ENCODE measurements around the gene MRM2. TPM values are rescaled to one million over a fixed set of nuclear protein-coding genes. Genes with fewer than 3 reads are reported as not detected.

Gene MRM2
- polyA plus RNA-seq, 1 donor from 2014 or later: 21.4 TPM

DNA sequence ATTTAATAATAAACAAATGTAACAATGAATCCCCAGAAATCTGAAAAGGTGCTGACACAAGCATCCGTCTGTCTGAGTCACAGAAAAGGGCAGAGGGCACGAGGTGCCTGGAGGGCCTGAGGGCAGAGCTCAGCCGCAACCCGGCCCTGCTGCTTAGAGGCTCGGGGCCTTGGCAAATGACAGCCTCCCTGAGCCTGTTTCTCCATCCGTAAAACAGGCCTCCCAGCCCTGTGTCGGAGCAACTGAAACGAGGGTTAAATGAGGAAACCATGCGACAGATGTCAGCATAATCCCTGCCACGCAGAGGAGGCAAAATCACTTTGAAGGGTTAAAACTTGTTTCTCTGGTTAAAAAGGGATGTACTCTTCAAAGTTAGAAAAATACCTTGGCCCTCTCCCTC lies 24.9 kb upstream of the MRM2 start:
- TF ChIP-seq REST (IDR thresholded peaks at IDR 0.05; ENCODE audit: borderline replicate concordance) (no peak), MXI1 (conservative IDR thresholded peaks at IDR 0.05; ENCODE audit: poor library complexity, severe bottlenecking) (no peak), EP300 (conservative IDR thresholded peaks at IDR 0.05; ENCODE audit: poor library complexity, severe bottlenecking) (no peak), TAF1 (IDR thresholded peaks at IDR 0.05; ENCODE audit: low read depth) (no peak), EZH2 (IDR thresholded peaks at IDR 0.05; ENCODE audit: borderline replicate concordance, insufficient read depth, low read length, poor library complexity, severe bottlenecking) (no peak), SMC3 (conservative IDR thresholded peaks at IDR 0.05; ENCODE audit: poor library complexity) (no peak), POLR2AphosphoS5 (IDR thresholded peaks at IDR 0.05) (no peak), RAD21 (conservative IDR thresholded peaks at IDR 0.05) (no peak)
- H4K20me1 ChIP-seq (ENCODE audit: insufficient read depth): no peaks in the 10 kb centered on the region
- H3K4me3 ChIP-seq (ENCODE audit: low read length): no peak overlapping the region
- no peaks in the 10 kb centered on the region for H3F3A ChIP-seq (ENCODE audit: insufficient read depth, low read length, poor library complexity, severe bottlenecking)
- H3K27ac ChIP-seq (ENCODE audit: low read length): no peak overlapping the region
- H3K79me2 ChIP-seq (replicated peaks; ENCODE audit: insufficient read depth, low read length): no peaks in the 10 kb centered on the region
- no peaks in the 10 kb centered on the region for H3K9me2 ChIP-seq (ENCODE audit: insufficient read depth, low read length)
- no peak overlapping the region for H3K9ac ChIP-seq (ENCODE audit: low read length)
- no peaks in the 10 kb centered on the region for H3K27me3 ChIP-seq (ENCODE audit: insufficient read depth, low read depth, low read length)
- H2AFZ ChIP-seq (ENCODE audit: low read depth, low read length): no peak overlapping the region
- H3K36me3 ChIP-seq (ENCODE audit: insufficient read depth, low read length): no peaks in the 10 kb centered on the region
- no peaks in the 10 kb centered on the region for H3K9me3 ChIP-seq (ENCODE audit: low read length)
- no peak overlapping the region for H3K4me2 ChIP-seq (ENCODE audit: low read length)

DNA sequence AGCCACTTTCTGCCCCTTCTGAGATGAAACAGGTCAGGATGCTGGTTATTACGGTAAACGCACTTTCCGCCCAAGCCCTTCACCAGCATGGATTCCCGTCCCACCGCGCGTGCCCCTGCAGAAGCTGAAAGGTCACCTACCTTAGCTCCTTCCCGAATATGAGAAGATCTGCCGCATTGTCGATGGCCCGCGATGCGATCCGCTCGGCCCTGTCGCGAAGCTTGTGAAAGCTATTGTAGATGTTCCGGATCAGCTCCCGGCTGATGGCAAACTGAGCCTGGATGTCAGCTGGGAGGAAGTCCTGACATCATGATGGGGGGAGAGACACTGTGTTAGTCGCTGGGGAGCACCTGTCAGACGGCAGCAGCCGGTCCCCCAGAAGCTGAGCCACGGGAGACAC lies 22.2 kb upstream of the MRM2 start:
- H3K27ac ChIP-seq (ENCODE audit: low read length): no peak overlapping the region
- H3F3A ChIP-seq (ENCODE audit: insufficient read depth, low read length, poor library complexity, severe bottlenecking): no peaks in the 10 kb centered on the region
- H3K9me2 ChIP-seq (ENCODE audit: insufficient read depth, low read length): no peaks in the 10 kb centered on the region
- no peak overlapping the region for H2AFZ ChIP-seq (ENCODE audit: low read depth, low read length)
- TF ChIP-seq SMC3 (conservative IDR thresholded peaks at IDR 0.05; ENCODE audit: poor library complexity) (no peak), REST (IDR thresholded peaks at IDR 0.05; ENCODE audit: borderline replicate concordance) (no peak), POLR2AphosphoS5 (IDR thresholded peaks at IDR 0.05) (no peak), MXI1 (conservative IDR thresholded peaks at IDR 0.05; ENCODE audit: poor library complexity, severe bottlenecking) (no peak), RAD21 (conservative IDR thresholded peaks at IDR 0.05) (no peak), TAF1 (IDR thresholded peaks at IDR 0.05; ENCODE audit: low read depth) (no peak), CTCF (IDR thresholded peaks at IDR 0.05; ENCODE audit: poor library complexity, severe bottlenecking) (no peak), EZH2 (IDR thresholded peaks at IDR 0.05; ENCODE audit: borderline replicate concordance, insufficient read depth, low read length, poor library complexity, severe bottlenecking) (no peak), EP300 (conservative IDR thresholded peaks at IDR 0.05; ENCODE audit: poor library complexity, severe bottlenecking) (no peak)
- H3K9me3 ChIP-seq (ENCODE audit: low read length): no peaks in the 10 kb centered on the region
- H3K4me2 ChIP-seq (ENCODE audit: low read length): no peak overlapping the region
- no peaks in the 10 kb centered on the region for H3K79me2 ChIP-seq (replicated peaks; ENCODE audit: insufficient read depth, low read length)
- no peaks in the 10 kb centered on the region for H3K36me3 ChIP-seq (ENCODE audit: insufficient read depth, low read length)
- no peaks in the 10 kb centered on the region for H4K20me1 ChIP-seq (ENCODE audit: insufficient read depth)
- no peaks in the 10 kb centered on the region for H3K27me3 ChIP-seq (ENCODE audit: insufficient read depth, low read depth, low read length)
- no peak overlapping the region for H3K4me3 ChIP-seq (ENCODE audit: low read length)
- H3K9ac ChIP-seq (ENCODE audit: low read length): no peak overlapping the region
